Raji (cell line): ENCODE data around the gene BEX1.

Source experiments
- POLR2A ChIP-seq: IDR thresholded peaks from 2 replicates; pipeline ENCODE4 v1.6.1; 2011; ENCODE audit warnings: low read depth, low read length, control low read depth; ENCODE audit not compliant: insufficient read depth

The BEX1 gene

GRCh38 chrX:103063918-103064434 lies at the start of gene BEX1:
Gene BEX1 (minus strand): TSS chrX:103064171. CDS start chrX:103063274, 897 bp downstream.
- no peak for TF ChIP-seq POLR2A

DNA sequence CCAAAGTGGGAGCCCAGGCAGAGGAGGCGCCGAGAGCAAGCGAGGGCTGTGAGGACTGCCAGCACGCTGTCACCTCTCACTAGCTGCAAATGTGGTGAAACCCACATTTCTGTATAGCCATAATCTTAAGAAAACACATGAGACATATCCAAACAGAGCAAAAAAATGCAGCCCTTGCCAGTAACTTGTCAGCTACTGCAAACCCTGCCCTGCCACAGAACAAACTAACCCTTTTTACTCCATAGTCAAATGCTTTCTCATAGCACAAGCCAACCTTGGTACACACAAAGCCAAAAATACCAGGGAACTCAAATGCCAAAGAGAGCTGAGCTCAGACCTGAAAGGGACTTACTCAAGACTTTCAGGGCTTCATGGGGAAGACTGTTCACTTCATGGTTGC lies 43.9 kb upstream of the BEX1 start:
- TF ChIP-seq POLR2A, result no peak

- TF ChIP-seq POLR2A, result no peak
Measured at GRCh38 chrX:103101299-103102042, 37.5 kb upstream of the BEX1 start.

DNA sequence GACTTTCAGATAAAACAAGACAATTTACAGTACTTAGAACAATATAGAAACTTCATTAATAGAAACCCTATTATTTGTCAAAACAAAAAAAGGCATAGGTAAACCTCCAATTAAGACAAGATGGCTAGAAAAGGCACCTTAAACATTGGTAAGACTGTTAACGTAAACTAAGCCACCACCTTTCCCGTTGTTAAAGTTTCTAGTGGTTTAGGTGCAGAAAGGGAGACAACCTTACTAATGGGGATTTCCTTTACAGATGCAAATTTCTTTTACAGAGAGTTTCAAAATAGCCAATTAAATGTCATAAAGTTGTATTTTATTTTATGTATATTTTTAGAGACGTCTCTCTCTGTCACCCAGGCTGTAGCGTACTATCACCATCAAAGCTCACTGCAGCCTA lies 36.5 kb upstream of the BEX1 start:
- no peak for TF ChIP-seq POLR2A

- no peak for TF ChIP-seq POLR2A
Measured at GRCh38 chrX:103099691-103100090, 35.7 kb upstream of the BEX1 start.

GRCh38 chrX:103098488-103098887 lies 34.5 kb upstream of the BEX1 start:
- no peak for TF ChIP-seq POLR2A

- TF ChIP-seq POLR2A, result no peak
Measured at GRCh38 chrX:103092942-103093341, 29.0 kb upstream of the BEX1 start, which contains the start of gene NXF3. Gene NXF3 (minus strand): TSS chrX:103093143. CDS start chrX:103093023, 120 bp downstream.

DNA sequence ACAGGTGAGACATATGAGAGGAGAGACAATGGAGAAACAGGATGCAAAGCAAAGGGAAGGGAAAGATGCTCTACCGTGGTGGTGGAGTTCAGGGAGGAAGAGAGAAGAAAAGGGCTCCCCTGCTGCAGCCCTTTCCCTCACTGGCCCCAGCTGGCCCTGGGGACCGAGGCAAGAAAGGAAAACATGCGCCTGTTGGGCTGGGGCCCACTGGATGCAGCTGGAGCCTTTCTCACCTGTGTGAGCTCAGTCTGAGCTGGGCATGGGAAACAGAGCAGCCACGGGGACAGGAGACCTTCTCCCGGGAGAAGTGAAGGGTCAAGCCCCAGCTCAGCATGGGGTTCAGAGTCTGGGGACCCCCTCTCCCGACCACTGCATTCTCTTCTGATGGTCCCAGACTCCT lies 17.1 kb upstream of the BEX1 start:
- TF ChIP-seq POLR2A, result no peak

- TF ChIP-seq POLR2A, result no peak
Measured at GRCh38 chrX:103073467-103073866, 9.5 kb upstream of the BEX1 start.

DNA sequence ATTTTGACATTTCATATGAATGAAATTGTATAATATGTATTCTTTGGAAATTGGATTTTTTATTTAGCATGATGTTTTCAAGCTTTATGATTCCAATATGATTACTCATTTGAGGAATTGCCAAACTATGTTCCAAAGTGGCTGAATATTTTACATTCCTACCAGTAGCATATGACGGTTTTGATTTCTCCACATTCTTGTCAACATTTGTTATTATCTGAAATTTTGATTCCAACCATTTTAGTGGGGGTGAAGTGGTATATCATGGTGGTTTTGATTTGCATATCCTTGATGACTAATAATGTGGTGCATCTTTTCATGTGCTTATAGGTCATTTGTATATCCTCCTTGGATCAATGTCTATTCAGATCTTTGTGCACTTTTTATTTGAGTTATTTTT lies 2.6 kb upstream of the BEX1 start:
- TF ChIP-seq POLR2A, result no peak

GRCh38 chrX:103063191-103063845 lies 653 bp downstream of the BEX1 start:
- no peak for TF ChIP-seq POLR2A

DNA sequence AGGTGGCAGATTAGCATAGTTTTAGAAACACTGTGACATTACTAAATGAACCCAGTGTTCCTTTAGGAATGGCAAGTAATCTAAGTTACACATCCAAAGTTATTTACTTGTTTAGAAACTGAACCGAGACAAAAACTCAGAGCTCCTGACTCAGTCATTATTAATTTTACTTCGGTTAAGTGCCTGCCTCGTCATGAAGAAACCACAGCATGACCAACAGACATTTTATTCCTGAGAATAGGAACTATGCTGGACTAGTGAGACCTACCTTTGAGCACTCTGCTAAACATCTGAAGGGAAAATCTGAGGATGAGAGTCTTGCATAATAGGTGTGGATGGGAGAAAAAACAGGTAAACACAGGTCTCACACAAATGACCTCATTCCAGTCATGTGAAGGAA lies 2.5 kb downstream of the BEX1 start:
- TF ChIP-seq POLR2A, result no peak

DNA sequence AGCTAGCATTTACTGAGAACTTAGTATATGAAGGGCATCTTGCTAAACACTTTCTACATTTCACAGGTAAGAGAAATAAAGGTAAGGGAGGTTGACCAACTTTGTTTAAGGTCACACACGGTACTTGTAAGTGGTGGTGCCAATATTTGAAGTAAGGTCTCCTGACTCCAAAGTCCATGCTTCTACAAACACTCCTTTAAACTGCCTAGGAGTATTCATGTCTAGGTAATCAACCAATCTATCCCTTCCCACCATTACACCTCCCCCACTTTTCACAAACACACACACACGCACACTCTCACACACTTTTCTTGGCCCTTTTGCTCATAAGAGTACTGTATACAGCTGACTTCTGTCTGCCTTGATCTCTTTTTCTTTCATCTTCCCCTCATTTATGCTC lies 7.1 kb downstream of the BEX1 start:
- no peak for TF ChIP-seq POLR2A

DNA sequence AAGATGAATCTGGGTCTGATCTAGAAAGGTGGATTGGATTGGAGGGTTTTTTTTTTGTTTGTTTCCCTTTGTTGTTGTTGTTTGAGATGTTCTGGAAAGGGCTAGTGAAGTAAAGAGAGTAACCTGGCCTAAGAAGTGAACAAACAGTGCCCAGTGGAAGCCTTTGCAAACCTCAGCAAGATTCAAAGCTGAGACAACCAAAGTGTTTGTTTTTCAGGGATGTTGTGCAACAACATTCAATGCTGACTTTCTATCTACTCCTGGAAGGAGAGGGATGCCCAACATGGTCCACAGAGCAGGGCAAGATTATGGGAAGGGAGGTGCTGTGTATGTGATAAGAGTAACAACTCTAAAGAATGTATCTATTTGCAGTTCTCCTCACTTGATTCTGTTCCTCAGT lies 11.3 kb downstream of the BEX1 start:
- no peak for TF ChIP-seq POLR2A

- TF ChIP-seq POLR2A, result no peak
Measured at GRCh38 chrX:103051260-103051789, 12.6 kb downstream of the BEX1 start.

GRCh38 chrX:103017542-103017941 lies 46.4 kb downstream of the BEX1 start:
- no peak for TF ChIP-seq POLR2A
